Stimulated activated CD4-positive, alpha-beta T cell treated with anti-CD3 and anti-CD28 coated beads, Interleukin-15, amount 100 ng/mL, for 48 hours (primary cell): ENCODE measurements around the gene URB2.
"Not testable (repeated sequence)": the region's sequence is repeated elsewhere in the genome, so short reads cannot be mapped to it uniquely, and the experiment has no call there.

Experiments
- DNase-seq, 2 donors: peaks; one replicate each; pipeline ENCODE4 v3.0.0-alpha.2; 2020; ENCODE audit warnings: low read depth in 2 of 2

Gene URB2

GRCh38 chr1:229614701-229615100 is 11.3 kb upstream of the URB2 start:
- DNase-seq = no peak

GRCh38 chr1:229617351-229618100 is 8.5 kb upstream of the URB2 start:
- no peak for DNase-seq

- DNase-seq = no peak
These were observed 7.0 kb upstream of the URB2 start for GRCh38 chr1:229619002-229619401.

- DNase-seq = no peak
These were observed 6.4 kb upstream of the URB2 start for GRCh38 chr1:229619614-229620013.

- no peak for DNase-seq
These were observed 5.2 kb upstream of the URB2 start for GRCh38 chr1:229620876-229621275.

DNA sequence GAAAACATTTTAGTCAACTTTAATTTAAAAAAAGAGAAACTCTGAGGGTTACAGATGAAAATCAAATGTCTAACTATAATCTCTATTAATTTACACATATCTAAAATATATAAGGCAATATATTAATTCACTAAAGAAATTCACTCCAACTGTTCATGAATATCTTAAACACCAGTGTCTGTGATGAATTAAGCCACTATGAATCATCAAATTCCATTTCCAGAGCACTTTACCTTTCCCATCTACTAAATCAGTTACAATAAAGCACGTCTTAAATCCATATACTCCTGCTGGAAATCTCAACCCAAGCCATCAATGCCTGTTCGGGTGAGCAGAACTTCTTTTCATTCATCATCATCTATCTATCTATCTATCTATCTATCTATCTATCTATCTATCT is 4.4 kb upstream of the URB2 start:
- DNase-seq = no peak

GRCh38 chr1:229622641-229623120 is 3.4 kb upstream of the URB2 start:
- DNase-seq = not testable (repeated sequence)

DNA sequence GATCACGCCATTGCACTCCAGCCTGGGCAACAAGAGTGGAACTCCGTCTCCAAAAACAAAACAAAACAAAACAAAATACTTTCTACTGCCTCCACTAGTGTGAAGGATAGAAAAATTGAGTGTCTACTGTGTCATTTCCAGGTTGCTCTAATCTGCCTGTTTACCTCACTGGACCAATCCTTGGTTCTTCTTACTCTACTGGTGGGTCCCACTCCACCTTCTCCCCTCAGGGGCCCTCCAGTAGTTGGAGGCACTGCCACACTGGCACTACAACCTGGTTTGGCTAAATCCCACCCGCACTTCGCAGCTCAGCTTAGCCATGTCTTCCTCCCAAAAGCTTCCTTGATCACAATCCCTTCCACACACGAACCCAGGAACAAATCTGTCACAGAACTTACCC is 2.8 kb upstream of the URB2 start:
- no peak for DNase-seq

- DNase-seq = no peak
These were observed 2.2 kb upstream of the URB2 start for GRCh38 chr1:229623838-229624237.

- DNase-seq = no peak
These were observed 1.5 kb upstream of the URB2 start for GRCh38 chr1:229624521-229625070.

DNA sequence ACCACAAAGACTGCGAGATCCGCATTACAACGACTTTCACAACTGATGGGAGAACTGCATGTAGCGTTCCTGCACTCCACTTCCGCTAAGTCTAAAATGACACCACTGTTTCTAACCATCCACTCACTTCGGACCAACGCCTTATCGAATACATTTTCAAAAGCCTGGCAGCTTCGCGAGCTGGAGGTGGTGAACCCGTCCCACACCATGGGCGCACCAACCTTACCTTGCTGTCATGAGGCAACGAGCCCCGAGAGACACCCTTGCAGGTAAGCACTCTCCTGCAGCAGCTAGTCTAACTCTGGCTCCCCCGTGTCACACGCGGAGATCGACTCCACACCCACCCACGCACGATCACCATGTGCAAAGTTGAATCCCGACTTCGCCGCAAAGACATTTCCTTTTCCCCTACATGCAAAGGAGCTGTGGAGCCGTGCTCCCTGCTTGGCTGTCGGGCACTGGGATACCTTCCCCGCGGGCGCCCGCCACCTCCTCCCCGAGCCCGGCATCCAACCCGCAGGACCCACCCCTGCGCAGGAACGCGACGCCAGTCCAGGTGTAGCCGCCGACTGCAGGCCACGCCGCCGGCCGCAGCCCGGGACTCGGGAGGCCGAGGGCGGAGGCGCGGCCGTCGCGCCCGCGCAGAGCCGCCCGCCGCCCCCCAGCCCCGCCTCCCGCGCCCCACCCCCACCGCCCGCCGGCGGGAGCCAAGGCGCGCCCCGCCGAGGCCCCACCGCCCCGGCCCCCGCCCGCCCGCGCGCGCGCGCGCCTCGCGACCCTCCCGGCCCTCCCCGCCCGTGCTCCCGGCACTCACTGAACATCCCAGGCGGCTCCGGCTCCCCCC is 754 bp upstream of the URB2 start:
- peak; percentile 30 to 41 for DNase-seq

- no peak for DNase-seq
These were observed 956 bp downstream of the URB2 start for GRCh38 chr1:229627003-229627402.

GRCh38 chr1:229629261-229629660 is 3.2 kb downstream of the URB2 start:
- DNase-seq = no peak

- no peak for DNase-seq
These were observed 5.1 kb downstream of the URB2 start for GRCh38 chr1:229631148-229631547.

- DNase-seq = no peak
These were observed 5.9 kb downstream of the URB2 start for GRCh38 chr1:229631966-229632365.

GRCh38 chr1:229636042-229636441 is 10.0 kb downstream of the URB2 start:
- DNase-seq = no peak

- no peak for DNase-seq
These were observed 11.7 kb downstream of the URB2 start for GRCh38 chr1:229637746-229638145.

- no peak for DNase-seq
These were observed 14.4 kb downstream of the URB2 start for GRCh38 chr1:229640455-229640854.

GRCh38 chr1:229641306-229641705 is 15.3 kb downstream of the URB2 start:
- DNase-seq = no peak

DNA sequence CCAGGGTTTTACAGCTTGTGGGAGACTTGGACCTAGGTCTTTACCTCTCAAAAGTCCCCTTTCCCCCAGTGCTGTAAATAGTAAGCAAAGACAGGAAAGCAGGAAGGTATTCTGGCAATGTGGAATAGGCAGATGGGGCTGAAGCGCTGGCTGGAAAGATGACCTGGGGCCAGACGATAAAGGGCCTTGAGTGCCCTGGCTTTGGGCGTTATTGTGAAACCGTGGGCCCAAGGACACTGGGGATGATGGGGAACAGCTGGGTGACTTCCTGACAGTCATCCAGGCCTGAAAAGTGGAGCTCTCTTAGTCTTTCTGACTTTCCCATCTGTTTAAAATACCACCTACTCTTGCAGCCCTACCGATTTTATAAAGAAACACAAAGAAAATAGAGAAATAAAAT is 16.3 kb downstream of the URB2 start:
- DNase-seq = no peak

- no peak for DNase-seq
These were observed 16.9 kb downstream of the URB2 start for GRCh38 chr1:229642970-229643369.

GRCh38 chr1:229643996-229644745 is 18.1 kb downstream of the URB2 start:
- no peak for DNase-seq
